GM06990 (cell line): Measurements from ENCODE around the gene AP2A2.

Experiments
- DNase-seq: peaks from one replicate; pipeline ENCODE4 v3.0.0-alpha.2; 2011; ENCODE audit not compliant: insufficient read length; ENCODE audit errors: extremely low read depth
- H3K27me3 ChIP-seq: replicated peaks from 2 replicates; pipeline ENCODE4 v1.6.0; 2011; ENCODE audit warnings: low read length; ENCODE audit not compliant: control insufficient read depth, insufficient read depth
- H3K36me3 ChIP-seq: 2 replicates; pipeline ENCODE4 v1.5.1; 2011; ENCODE audit warnings: low read length; ENCODE audit not compliant: control insufficient read depth, insufficient read depth
- H3K4me3 ChIP-seq: replicated peaks from 2 replicates; pipeline ENCODE4 v1.5.1; 2011; ENCODE audit warnings: low read depth, mild to moderate bottlenecking, control low read depth, low read length
- TF ChIP-seq, protein P1 (sequence below): IDR thresholded peaks from 2 replicates; pipeline ENCODE4 v1.5.1; 2011; ENCODE audit warnings: low read length, control low read depth, mild to moderate bottlenecking, inconsistent platforms; ENCODE audit not compliant: insufficient read depth, poor library complexity, severe bottlenecking

The AP2A2 gene

DNA sequence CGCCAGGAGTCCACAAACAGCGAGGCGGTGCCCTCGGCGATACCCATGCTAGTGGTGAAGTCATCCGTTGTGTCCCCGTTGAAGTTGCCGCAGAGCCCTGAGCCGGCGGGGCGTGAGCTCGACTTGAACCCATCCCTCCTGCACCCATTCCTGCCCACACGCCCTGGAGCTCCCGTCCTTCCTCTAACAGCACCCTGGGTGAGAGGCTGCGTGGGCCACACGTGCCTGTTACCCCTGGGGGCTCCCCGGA lies 102.5 kb downstream of the AP2A2 start:
- H3K36me3 ChIP-seq, result no peaks in the 10 kb centered on the region
- H3K4me3 ChIP-seq, result no peak overlapping the region
- no peaks in the 10 kb centered on the region for H3K27me3 ChIP-seq
- TF ChIP-seq, protein P1, sequence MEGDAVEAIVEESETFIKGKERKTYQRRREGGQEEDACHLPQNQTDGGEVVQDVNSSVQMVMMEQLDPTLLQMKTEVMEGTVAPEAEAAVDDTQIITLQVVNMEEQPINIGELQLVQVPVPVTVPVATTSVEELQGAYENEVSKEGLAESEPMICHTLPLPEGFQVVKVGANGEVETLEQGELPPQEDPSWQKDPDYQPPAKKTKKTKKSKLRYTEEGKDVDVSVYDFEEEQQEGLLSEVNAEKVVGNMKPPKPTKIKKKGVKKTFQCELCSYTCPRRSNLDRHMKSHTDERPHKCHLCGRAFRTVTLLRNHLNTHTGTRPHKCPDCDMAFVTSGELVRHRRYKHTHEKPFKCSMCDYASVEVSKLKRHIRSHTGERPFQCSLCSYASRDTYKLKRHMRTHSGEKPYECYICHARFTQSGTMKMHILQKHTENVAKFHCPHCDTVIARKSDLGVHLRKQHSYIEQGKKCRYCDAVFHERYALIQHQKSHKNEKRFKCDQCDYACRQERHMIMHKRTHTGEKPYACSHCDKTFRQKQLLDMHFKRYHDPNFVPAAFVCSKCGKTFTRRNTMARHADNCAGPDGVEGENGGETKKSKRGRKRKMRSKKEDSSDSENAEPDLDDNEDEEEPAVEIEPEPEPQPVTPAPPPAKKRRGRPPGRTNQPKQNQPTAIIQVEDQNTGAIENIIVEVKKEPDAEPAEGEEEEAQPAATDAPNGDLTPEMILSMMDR, result no peak
- no peak for DNase-seq

DNA sequence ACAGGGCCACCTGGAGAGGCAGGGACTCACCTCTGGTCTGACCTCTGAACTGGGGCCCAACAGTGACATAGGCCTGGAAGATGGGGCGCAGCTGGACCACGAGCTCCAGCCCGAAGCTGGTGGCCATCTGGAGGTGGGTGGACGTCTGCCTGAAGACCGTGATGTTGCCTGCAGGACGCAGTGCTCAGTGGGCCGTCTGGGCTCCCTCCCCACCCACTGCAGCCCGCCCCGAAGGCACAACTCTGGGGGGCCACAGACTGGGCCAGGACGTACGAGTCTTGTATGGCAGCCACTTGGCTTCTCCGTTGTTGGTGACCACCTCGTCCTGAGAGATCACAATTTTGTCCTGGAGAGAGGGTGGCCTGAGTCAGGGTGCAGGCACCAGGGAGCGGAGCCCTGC lies 102.9 kb downstream of the AP2A2 start:
- DNase-seq, result no peak
- Histone ChIP-seq H3K36me3 (no peaks in the 10 kb centered on the region), H3K4me3 (no peak overlapping the region), H3K27me3 (no peaks in the 10 kb centered on the region)
- TF ChIP-seq, protein P1, result no peak

GRCh38 chr11:1029051-1029450 lies 103.4 kb downstream of the AP2A2 start:
- TF ChIP-seq, protein P1, result no peak
- DNase-seq, result no peak
- no peaks in the 10 kb centered on the region for H3K27me3 ChIP-seq
- H3K4me3 ChIP-seq, result no peak overlapping the region
- H3K36me3 ChIP-seq, result no peaks in the 10 kb centered on the region

GRCh38 chr11:1029654-1030053 lies 104.0 kb downstream of the AP2A2 start:
- H3K27me3 ChIP-seq, result no peaks in the 10 kb centered on the region
- no peak for DNase-seq
- H3K36me3 ChIP-seq, result no peaks in the 10 kb centered on the region
- TF ChIP-seq, protein P1, result no peak
- H3K4me3 ChIP-seq, result no peak overlapping the region

DNA sequence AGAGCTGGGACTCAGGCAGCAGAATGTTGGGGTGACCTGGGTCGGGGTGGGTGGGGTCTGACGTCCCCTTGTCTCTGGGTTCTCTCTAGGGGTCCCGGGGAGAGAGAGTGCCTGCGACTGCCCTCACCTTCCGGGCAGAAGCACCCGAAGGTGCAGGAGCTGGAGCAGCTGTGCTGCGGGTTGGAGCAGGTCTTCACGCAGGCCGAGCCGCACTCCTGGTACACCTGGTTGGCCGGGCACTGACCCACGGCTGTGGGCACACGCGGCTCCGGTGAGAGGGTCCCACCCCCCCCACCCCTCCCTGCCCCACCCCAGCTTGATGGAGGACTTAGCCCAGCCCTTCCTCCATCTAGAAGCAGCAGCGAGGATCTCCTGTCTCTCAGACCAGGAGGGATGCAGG lies 104.4 kb downstream of the AP2A2 start:
- DNase-seq, result no peak
- no peaks in the 10 kb centered on the region for H3K36me3 ChIP-seq
- TF ChIP-seq, protein P1, result no peak

DNA sequence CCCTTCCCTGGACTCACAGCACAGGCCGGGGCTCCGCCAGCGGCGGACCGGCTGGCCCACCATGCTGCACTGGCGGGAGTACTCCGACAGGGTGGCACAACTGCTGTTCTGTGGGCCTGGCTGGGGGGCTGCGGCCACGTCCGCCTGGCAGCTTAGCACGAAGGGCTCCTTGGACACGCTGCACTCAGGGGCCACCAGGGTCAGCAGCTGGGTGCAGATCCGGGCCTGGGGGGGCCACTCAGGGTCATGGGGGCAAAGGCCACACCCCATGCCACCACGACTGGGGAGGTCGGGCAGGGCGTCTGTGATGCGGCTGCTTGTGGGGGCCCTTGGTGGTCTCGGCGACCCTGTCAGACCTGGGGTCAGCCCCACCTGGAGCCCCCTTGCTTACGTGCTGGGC lies 104.9 kb downstream of the AP2A2 start:
- H3K4me3 ChIP-seq, result no peak overlapping the region
- DNase-seq, result no peak
- H3K36me3 ChIP-seq, result no peaks in the 10 kb centered on the region
- no peaks in the 10 kb centered on the region for H3K27me3 ChIP-seq
- TF ChIP-seq, protein P1, result no peak

More for the DNA sequence above, 104.4 kb downstream of the AP2A2 start:
- Histone ChIP-seq H3K4me3 (no peak overlapping the region), H3K27me3 (no peaks in the 10 kb centered on the region)
